Measurements from ENCODE around the gene PTPRD.

Gene PTPRD

DNA sequence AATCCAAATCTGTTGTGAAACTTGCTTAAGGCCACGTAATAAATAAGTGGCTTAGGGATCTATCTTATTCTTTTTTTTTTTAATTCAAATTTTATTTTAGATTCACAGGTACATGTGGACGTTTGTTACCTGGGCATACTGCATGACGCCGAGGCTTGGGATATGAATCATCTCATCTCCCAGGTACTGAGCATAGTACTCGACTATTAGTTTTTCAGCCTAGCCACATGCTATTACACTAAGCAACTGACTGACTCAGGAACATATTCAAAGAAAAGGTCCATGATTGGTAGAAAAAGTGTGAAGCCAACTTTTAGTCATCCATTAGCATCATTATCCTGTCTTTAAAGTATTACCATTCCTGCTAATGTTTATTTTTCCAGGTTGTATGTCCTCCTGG, 1709.7 kb downstream of the PTPRD start:
- DNase-seq (ENCODE audit: low spot score), result no peak

DNA sequence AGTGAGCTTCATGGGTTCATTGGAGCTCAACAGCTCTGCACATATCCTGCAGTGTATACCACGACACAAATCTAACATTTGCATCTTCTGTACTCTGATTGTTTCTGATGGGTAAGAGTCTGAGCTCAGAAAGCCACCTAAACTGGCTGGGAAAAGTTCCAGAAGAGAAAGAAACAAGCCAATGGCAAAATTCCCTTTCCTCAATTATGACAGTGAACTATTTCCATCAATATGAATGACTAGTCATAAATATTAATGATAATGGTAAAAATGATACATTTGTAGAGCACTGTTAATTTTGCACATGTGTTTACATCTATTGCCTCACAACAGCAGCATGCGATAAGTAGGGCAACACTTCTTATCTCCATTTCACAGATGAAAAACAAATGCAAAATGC, 1711.7 kb downstream of the PTPRD start:
- no peak for DNase-seq (ENCODE audit: low spot score)

DNA sequence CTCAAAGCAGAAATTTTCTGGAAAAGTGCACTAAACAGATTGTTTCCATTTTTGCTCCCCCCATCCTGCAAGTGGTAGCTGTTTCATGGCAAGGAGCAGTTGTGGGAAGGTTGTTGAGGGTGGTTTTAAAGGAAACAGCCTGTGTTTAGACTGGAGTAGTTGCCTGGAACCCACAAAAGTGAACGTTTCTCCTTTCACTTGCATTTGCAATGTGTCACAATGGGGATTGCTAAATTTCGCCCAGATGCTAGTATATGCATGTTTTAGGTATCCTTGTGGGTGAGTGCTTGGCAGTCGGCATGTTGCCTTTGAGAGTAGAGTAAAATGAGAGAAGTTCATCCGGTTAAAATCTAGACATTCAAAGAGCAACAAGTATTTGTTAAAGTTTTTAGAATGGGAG, 1713.3 kb downstream of the PTPRD start:
- DNase-seq (ENCODE audit: low spot score), result no peak

DNA sequence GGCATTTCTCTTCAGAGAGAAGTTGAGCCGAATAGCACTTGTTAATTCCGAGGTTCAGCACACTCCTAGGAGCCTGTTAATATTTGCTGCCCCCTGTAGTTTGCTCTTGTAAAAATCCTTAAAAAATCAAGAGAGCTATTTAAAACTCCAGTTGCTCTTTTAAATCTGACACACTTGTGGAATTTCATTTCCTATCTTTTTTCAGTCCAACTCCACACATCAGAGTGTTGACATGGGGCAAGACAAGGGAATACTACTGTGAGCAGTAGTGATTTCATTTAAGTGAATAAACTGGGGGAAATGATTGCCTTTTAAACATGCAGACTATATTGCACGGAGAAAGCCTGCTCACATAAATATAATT, 1717.0 kb downstream of the PTPRD start:
- peak; percentile 6 for DNase-seq (ENCODE audit: low spot score)

DNA sequence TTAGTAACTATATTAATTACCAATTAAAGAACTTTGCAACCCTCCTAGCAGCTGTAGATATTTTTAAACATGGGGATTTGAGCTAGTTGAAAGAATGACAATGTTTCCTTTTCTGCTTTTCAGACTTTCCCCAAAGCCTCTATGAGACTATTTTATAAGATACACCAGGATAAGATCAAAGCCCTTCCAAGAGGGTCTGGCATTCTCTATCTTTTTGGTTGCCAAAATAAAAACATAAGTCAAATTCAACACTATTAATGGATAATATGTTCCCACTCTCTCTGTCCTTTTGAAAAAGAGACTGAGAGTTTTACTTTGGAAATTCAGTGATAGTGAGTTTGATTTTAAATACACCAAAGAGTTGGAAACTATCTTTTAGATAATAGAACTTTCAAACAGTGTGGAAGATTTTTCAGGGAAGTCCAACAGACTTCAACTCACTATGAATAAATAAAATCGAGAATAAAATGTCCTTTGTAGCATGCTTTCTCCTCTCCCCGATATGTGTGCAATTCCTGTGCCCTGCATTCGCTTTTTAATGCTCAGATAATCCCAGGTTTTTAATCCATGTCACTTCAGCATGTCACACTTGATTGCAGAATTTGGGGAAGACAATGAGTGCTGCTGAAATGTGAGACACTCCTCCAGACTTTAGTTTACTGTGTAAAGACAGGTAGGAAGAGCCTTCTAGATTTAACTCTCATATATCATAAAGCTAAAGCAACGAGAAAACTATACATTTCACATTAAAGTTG, 1717.5 kb downstream of the PTPRD start:
- DNase-seq (ENCODE audit: low spot score), result no peak

DNA sequence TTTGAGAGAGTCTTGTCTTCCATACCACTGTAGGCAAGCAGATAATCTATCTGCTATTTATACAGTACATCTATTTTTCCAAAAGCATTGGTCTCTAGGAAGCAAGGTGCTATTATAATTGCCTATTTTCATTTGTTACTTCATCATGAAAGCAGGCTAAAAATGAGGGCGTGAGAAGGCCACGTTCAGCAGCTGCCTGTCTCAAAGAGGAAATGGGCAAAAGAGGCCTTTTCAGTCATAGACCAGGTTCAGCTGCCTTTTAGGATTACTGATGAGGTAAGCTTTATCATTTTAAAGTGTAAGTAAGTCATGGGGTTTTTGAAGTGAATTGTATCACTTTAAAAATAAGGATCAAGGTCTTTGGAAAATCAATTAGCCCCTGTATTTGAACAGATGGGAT, 1722.1 kb downstream of the PTPRD start:
- DNase-seq (ENCODE audit: low spot score), result no peak

DNA sequence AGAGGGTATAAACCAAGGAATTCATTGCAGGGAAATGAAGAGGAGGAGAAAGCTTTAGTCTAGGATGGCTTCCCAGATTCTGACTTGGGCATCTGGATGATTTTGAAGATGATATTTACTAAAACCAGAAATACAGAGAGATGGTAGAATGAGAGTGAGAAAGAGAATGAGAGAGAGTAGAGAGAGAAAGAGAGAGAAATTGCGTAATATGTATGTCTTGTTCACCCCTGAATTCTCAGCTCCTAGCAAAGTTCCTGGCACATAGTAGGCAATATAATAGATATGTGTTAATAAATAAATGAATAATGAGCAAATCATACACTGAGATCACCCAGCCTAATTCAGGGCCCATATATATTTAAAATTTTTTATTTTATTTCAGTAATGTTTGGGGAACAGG, 1723.7 kb downstream of the PTPRD start:
- DNase-seq (ENCODE audit: low spot score), result no peak

DNA sequence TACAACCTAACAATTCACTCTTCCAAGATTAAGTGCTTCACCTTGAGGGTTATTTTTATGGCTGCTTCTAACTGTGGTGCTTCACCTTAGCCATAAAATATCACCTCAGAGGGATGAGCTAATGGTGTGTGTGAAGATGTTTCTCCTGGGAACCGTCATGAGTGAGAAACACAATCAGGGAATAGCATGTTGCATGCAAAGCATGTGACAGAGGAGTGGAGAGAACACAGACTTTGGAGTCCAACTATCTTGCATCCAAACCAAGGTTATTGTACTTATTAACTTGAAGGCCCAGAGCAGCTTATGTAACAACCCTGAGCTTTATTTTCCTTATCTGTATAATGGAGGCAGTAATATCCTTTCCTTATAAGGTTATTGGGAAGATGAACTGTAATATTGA, 1724.2 kb downstream of the PTPRD start:
- DNase-seq (ENCODE audit: low spot score), result no peak

DNA sequence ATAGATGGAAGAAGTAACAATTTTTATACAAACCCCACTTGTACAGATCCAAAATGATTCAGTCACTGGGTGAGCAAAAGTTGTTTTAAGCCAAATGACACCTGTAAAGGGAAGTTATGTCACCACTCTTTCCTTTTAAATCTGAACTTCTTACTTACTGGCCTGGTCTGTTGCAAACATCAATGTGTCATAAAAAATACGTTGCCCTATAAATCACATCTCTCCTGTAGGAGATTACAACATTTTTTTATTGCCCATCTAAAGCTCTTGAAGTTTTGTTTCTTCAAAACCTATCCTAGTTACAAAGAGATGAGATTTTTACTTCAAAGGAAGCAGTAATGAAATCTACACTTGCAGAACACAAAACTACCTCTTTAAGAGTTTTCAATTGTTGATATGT, 1725.4 kb downstream of the PTPRD start:
- DNase-seq (ENCODE audit: low spot score), result no peak

DNA sequence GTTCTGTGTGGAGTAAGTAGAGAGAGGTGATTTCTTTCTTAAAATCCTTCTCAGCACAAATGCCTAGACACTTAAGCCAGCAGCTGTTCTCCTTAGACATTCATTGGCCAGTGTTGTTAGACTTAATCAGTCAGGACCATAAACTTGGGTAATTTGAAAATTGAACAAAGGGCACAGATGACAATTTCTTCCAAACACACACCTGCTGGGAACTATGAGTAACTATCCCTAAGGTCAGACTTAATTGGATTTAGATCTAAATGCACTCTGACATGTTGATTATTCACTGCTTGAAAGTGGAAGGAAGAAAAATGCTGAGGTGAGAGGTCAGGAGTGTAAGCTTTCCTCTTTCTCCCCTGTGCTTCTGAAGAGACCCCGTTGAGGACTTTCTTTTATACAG, 1729.5 kb downstream of the PTPRD start:
- DNase-seq (ENCODE audit: low spot score), result no peak

DNA sequence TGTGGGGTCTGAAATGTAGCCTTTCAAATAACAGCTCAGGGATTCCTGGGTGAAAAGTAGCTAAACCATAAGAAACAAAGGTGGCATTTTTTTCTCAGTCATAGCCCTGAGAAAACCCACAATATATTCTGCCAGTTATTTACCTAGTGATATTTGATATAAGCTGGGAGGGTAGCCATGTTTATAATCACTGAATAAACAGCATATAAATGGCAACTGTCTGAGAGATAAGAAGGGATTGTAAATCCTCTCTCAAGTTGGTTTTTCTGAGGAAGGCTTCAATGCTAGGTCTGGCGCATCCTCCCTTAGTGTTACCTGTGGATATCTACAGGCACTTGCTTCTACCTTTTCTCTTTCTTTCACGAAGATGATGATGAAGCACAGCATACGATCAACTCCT, 1732.7 kb downstream of the PTPRD start:
- no peak for DNase-seq (ENCODE audit: low spot score)

DNA sequence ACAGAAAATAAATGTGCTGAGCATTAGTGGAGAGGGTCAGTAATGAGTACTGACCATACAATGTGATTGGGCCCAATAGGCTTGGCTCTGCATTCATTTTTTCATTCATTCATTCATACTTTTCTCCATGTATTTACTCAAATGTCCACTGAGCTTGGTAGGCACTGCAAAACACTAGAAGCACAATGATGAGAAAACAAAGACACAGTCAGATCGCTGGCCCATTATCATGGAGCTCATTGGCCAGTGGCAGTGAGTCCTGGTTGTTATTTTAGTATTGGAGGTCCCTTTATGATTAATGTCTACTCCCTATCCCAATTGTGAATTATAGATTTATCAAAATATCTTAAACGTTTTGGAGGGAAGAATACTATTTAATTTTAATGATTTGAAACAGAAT, 1733.5 kb downstream of the PTPRD start:
- DNase-seq (ENCODE audit: low spot score), result no peak

DNA sequence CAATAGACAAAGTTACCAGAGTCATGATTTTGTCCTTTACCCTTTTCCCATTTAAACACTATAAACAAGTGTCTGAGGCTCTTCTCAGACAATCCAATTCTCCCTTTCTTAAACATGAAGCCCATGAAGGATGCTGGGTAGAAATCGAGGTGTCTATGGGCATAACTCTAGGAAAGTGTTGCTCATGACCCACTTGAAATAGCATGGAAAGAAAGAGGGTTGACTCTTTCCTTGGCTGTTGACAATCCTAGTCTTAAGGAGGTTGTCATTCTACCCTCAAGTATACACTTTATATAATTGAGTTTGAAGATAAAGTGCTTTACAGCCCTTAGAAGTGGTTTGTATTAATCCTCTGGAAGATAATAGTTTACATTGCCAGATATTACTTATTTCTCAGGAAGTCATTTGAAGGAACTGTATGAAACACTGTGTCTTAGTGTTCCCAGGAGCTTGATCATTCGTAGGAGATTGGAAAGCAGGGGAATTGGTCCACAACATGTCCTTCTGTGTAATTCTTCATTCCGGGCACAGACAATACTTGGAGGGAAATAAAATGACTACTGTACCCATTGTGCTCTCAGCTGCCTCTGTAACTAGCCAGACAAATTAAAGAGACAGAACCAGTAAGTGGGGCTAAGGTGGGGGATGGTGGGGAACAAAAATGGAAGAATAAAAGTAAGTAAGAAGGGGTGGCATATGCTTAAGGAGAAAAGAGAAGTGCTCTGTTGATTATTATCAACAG, 1734.9 kb downstream of the PTPRD start:
- DNase-seq (ENCODE audit: low spot score), result no peak

DNA sequence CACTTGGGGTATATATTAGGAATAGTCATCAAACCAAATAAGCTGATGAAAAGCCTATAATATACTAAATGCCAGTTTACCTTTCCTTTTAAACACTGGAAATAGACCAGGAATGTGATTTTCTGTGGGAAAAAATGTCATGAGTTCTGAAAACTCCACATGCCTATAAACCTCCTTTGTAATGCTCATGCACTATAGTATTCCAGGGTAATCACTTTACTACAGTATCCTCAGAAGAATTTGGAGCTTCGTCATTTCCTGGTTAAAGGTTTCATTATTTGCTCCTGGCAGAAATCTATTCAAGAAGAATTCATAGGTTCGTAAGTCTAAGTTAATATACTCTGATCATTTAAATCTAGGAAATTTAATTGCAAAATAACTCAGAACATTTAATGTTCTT, 1736.5 kb downstream of the PTPRD start:
- no peak for DNase-seq (ENCODE audit: low spot score)

DNA sequence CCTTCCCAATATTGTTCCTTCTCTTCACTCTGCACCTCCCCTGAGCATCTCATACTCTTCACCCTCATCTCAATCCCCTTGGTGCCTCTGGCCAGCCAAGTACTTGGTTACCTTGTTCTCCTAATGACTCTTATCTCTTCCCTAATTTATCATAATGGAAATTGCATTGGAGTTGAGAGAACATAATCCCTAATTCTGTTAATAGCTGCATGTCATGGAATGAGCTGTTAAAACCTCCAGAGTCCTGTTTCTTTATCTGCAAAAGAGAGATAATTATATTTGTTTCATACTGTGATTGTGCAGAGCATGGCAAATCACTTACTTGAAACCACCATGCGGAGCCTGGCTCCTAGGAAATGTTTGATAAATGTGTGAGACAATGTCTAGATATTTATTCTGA, 1738.3 kb downstream of the PTPRD start:
- no peak for DNase-seq (ENCODE audit: low spot score)

DNA sequence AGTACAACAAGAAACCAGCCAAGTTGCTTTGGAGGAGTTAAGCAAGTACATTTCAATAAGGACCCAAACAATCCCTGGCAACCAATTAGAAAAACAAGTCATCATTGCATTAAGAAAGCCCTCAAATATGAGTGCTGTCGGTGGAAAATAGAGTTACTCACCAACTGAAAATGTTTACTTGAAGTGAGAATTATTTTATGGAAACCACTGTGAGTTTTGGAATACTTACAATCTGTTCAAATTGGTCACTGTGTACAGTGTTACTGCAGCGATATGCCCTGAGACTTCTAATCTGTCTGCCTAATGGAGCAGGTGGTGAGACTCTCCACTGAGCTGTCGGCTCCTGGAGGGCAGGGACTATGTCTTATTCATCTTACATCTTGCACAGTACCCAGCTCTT, 1740.0 kb downstream of the PTPRD start:
- DNase-seq (ENCODE audit: low spot score), result no peak

DNA sequence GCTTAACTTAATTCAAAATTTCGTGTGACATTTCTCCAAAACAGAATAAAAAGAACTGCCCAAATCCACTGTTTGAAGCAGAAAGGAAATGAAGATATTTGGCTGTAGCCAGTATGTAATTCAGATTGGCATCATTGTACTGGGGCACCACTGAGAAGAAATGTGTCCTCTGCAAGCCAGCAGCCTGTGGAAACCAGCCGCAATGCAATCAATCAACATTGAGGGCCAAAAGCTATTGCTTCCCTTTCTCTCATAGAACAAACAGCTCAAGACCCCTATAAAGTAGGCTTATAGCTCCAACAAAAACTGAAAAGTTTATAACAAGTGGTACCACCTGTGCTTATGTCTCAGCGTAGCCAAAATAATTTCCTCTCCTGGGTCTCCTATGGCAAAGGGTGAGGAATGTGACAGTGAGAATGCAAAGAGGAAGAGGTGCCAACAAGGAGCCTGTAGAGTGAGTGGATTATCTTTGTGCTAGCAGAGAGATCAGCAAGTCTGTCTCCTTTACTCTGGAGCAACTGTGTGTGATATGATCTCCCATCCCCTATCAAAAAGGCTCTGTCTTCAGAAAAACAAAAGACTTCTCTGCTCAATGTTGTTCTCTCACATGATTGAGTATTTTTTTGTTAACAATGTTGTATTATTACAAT, 1740.9 kb downstream of the PTPRD start:
- DNase-seq (ENCODE audit: low spot score), result no peak

DNA sequence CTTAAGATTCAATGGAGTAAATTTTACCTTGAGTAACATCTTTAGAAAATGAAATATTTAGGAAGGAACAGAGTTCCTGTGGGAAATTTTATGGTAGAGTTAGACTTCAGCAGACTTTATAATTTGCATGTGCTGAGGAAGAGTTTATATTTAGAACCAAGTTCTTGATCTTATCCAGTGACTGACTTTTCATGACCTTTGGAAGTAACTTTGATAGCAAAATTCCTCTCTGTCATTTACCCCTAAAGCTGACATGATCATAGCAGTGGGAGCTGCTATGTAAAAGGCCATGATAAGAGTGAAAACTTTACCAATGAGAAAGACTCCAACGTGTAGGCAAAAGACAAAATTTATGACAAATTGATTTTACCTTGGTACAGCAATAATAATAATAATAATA, 1741.4 kb downstream of the PTPRD start:
- DNase-seq (ENCODE audit: low spot score), result no peak

DNA sequence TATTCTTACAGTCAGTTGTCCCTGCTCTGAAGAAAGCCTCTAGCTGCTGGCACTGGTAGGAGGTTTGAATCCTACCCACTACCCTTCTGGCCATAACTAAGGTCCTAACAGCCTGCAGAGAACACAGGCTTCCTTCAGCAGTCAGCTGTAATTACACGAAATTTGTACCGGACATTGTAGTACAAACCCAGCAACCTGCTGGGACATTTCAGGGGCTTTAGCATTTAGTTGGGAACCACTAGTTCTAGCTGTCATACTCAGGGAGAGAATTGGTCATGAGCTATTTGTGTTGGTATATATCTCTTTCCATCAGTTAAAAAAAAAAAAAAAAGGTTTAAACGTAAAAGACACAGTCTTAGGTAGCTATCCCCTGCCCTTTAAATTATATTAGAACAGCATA, 1743.0 kb downstream of the PTPRD start:
- DNase-seq (ENCODE audit: low spot score), result no peak

DNA sequence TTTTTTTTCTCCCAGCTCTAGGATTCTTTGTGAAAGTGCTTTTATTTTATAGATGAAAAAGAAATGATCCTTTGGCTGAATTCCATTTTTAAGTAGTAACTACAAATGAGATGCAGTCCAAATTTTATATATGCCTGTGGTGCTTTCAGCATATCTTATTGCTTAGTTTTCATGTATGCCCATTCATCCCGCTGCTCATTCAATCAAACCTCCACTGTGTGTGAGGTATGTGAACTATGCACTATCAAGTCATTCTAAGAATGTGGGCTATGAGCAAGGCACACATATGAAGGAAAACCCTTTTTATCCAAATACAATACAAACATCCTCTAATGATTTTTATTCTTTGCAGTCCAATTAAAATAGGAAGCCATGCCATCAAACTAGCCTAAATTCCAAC, 1744.2 kb downstream of the PTPRD start:
- DNase-seq (ENCODE audit: low spot score), result no peak

DNA sequence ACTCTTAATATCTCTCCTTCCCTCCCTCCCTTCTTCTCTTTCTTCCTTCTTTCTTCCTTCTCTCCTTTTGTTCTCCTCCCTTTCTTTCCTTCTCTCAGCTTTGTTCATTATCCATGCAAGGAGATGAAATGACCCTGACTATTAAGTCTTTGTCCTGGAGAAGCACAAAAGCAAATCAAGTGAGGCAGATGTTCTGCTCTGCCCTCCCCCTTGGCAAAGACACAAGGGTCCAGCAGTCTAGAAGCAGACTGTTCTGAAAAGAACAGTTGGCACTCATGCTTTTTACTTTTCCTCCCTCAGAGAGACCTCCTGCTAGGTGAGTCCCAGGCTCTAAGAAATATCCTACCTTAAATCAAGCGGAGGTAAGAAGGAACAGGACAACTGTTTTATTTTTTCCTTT, 1745.7 kb downstream of the PTPRD start:
- no peak for DNase-seq (ENCODE audit: low spot score)

DNA sequence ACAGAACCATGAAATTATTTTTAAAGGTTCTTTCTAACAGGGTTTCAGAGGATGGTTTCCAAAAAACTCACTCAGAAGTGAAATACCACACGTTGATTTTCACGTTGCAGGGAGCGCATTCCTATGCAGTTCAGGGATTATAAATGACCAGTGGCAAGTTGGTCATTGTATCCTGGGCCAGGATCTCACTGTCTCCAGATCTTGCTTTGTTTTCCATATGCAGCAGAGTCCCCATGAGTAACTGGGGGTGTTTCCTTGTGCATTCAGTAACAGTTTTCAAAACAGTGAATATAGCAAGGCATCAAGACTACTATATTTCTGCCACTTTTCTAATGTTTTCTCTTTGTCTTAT, 1748.3 kb downstream of the PTPRD start:
- DNase-seq (ENCODE audit: low spot score), result no peak

DNA sequence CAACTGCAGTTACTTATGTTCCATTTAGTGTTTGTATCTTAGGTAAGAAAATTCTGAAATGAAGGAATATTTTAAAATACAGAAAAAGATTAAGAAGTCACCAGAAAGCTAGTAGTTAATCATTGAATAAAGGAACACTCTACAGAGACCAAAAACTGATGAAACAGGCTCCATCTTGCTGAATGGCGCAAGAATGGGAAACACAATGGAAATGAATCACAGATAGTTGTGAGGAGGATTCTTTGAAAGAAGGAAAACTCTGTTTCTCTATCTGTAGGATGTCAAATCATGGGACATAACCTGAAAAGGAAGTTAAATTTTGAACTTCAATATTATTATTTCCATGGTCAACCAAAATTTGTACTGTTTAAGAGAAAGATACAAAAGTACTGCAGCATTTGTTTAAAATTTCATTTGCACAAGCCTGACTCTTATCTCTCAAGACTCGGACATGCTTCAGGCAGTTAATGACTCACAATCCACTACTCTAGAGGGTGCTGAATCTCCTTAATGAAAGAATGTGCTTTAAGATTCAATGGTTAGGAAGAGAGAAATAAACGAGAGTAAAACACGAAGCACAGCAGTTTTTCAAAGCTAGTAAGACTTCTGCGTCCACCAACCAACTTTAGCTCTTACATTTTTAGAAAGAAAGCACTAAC, 1748.8 kb downstream of the PTPRD start:
- no peak for DNase-seq (ENCODE audit: low spot score)

Measured in HuH-7 (cell line).